ENCODE results near the gene SUPT7L. TPM values are rescaled to one million over a fixed set of nuclear protein-coding genes. Genes with fewer than 3 reads are reported as not detected.

Gene SUPT7L
- total and polyA plus RNA-seq, 8 donors, result 8.0 to 32.4 (median 11.2) TPM

GRCh38 chr2:27647289-27647688 lies 16.1 kb downstream of the SUPT7L start:
- intact Hi-C loops (cut with DNase I), result no loop called here
- FAIRE-seq (no peak), ATAC-seq (no peak), DNase-seq (no peak)
- H3K27me3 ChIP-seq, result no peaks in the 10 kb centered on the region
- no peaks in the 10 kb centered on the region for H3K9me3 ChIP-seq
- peaks cover 0 to 8% (median 6%) of the 10 kb centered on the region in 3 donors for H3K4me1 ChIP-seq
- peaks cover 0 to 27% (median 3%) of the 10 kb centered on the region in 3 donors for H3K36me3 ChIP-seq
- H3K27ac ChIP-seq, result no peak overlapping the region
- TF ChIP-seq CTCF (IDR thresholded peaks at IDR 0.05), result no peak
- H3K4me3 ChIP-seq, result no peak overlapping the region

- no peak overlapping the region for H3K4me3 ChIP-seq
- no peaks in the 10 kb centered on the region for H3K4me1 ChIP-seq
- no peak overlapping the region for H3K27ac ChIP-seq
- intact Hi-C loops (cut with DNase I), result no loop called here
- DNase-seq (no peak), ATAC-seq (no peak), FAIRE-seq (no peak)
- no peaks in the 10 kb centered on the region for H3K9me3 ChIP-seq
- H3K36me3 ChIP-seq, result peaks cover 5 to 32% (median 8%) of the 10 kb centered on the region in 3 donors
- TF ChIP-seq CTCF (IDR thresholded peaks at IDR 0.05), result no peak
- no peaks in the 10 kb centered on the region for H3K27me3 ChIP-seq
Observed at GRCh38 chr2:27645197-27645596, 18.2 kb downstream of the SUPT7L start.

- no peak for DNase-seq
- TF ChIP-seq CTCF (IDR thresholded peaks at IDR 0.05), result no peak
- Histone ChIP-seq H3K27me3 (no peaks in the 10 kb centered on the region), H3K27ac (no peak overlapping the region), H3K4me3 (no peak overlapping the region), H3K9me3 (no peaks in the 10 kb centered on the region), H3K4me1 (no peaks in the 10 kb centered on the region), H3K36me3 (peaks cover 10 to 55% (median 22%) of the 10 kb centered on the region in 3 donors)
- WGBS, 2 donors, result 72% methylated on average over 2 of the region's 2 CpGs
- FAIRE-seq, result no peak
- ATAC-seq, result no peak
- intact Hi-C loops (cut with DNase I), result no loop called here
Observed at GRCh38 chr2:27640722-27641245, 22.6 kb downstream of the SUPT7L start.

GRCh38 chr2:27638709-27639108 lies 24.7 kb downstream of the SUPT7L start:
- no peak for TF ChIP-seq CTCF (IDR thresholded peaks at IDR 0.05)
- peaks cover 10 to 62% (median 22%) of the 10 kb centered on the region in 3 donors for H3K36me3 ChIP-seq

GRCh38 chr2:27638037-27638637 lies 25.3 kb downstream of the SUPT7L start:
- no peak for ATAC-seq
- H3K36me3 ChIP-seq, result peaks cover 10 to 60% (median 22%) of the 10 kb centered on the region in 3 donors
- no peaks in the 10 kb centered on the region for H3K4me1 ChIP-seq
- no peak for FAIRE-seq
- no peak overlapping the region for H3K4me3 ChIP-seq
- H3K9me3 ChIP-seq, result no peaks in the 10 kb centered on the region
- 87 to 89% methylated on average over 3 of the region's 3 CpGs for WGBS, 2 donors
- no peak overlapping the region for H3K27ac ChIP-seq
- H3K27me3 ChIP-seq, result no peaks in the 10 kb centered on the region
- no peak for TF ChIP-seq CTCF (IDR thresholded peaks at IDR 0.05)
- no peak for DNase-seq
- intact Hi-C loops (cut with DNase I), result no loop called here

More at GRCh38 chr2:27638709-27639108, 24.7 kb downstream of the SUPT7L start:
- H3K27me3 ChIP-seq, result no peaks in the 10 kb centered on the region
- H3K4me3 ChIP-seq, result no peak overlapping the region
- WGBS, 2 donors, result 52 to 55% methylated on average over 3 of the region's 3 CpGs
- ATAC-seq, result no peak
- H3K4me1 ChIP-seq, result no peaks in the 10 kb centered on the region
- intact Hi-C loops (cut with DNase I), result no loop called here
- no peak for DNase-seq
- no peak for FAIRE-seq
- H3K27ac ChIP-seq, result no peak overlapping the region
- H3K9me3 ChIP-seq, result no peaks in the 10 kb centered on the region
